Ishikawa (cell line): ENCODE data around the gene MACROD2.

Experiments
- CEBPB ChIP-seq: IDR thresholded peaks from 2 replicates; pipeline ENCODE4 v1.6.1; 2012
- CREB1 ChIP-seq: IDR thresholded peaks from 2 replicates; pipeline ENCODE4 v1.6.1; 2012; ENCODE audit warnings: low read depth
- EGR1 ChIP-seq: IDR thresholded peaks from 2 replicates; pipeline ENCODE4 v1.6.1; 2012
- EP300 ChIP-seq: IDR thresholded peaks from 2 replicates; pipeline ENCODE4 v1.6.1; 2012; ENCODE audit warnings: borderline replicate concordance
- FOXM1 ChIP-seq: IDR thresholded peaks from 2 replicates; pipeline ENCODE4 v1.6.1; 2012; ENCODE audit warnings: low read depth, borderline replicate concordance
- MAX ChIP-seq: IDR thresholded peaks from 2 replicates; pipeline ENCODE4 v1.6.1; 2012
- NFIC ChIP-seq: IDR thresholded peaks from 2 replicates; pipeline ENCODE4 v1.6.1; 2012
- RAD21 ChIP-seq: IDR thresholded peaks from 2 replicates; pipeline ENCODE4 v1.6.1; 2012; ENCODE audit warnings: low read depth
- REST ChIP-seq: IDR thresholded peaks from 2 replicates; pipeline ENCODE4 v1.6.1; 2012; ENCODE audit warnings: low read depth, mild to moderate bottlenecking
- TAF1 ChIP-seq: IDR thresholded peaks from 2 replicates; pipeline ENCODE4 v1.6.1; 2012; ENCODE audit warnings: low read depth, mild to moderate bottlenecking
- TCF12 ChIP-seq: IDR thresholded peaks from 2 replicates; pipeline ENCODE4 v1.6.1; 2012; ENCODE audit warnings: low read depth
- TEAD4 ChIP-seq: IDR thresholded peaks from 2 replicates; pipeline ENCODE4 v1.6.1; 2012
- USF1 ChIP-seq: IDR thresholded peaks from 2 replicates; pipeline ENCODE4 v1.6.1; 2012
- YY1 ChIP-seq: IDR thresholded peaks from 2 replicates; pipeline ENCODE4 v1.6.1; 2012; ENCODE audit warnings: low read depth
- ZBTB7A ChIP-seq: IDR thresholded peaks from 2 replicates; pipeline ENCODE4 v1.6.1; 2012; ENCODE audit warnings: low read depth

MACROD2 gene

GRCh38 chr20:14521436-14521835 lies 526.1 kb downstream of the MACROD2 start:
- no peak for TF ChIP-seq YY1
- no peak for TF ChIP-seq USF1
- no peak for TF ChIP-seq MAX
- TF ChIP-seq ZBTB7A, result no peak
- TF ChIP-seq TCF12, result no peak
- TF ChIP-seq CREB1, result no peak
- TF ChIP-seq CEBPB, result no peak

GRCh38 chr20:14522595-14522994 lies 527.3 kb downstream of the MACROD2 start:
- no peak for TF ChIP-seq CREB1
- TF ChIP-seq FOXM1, result no peak
- no peak for TF ChIP-seq MAX
- TF ChIP-seq RAD21, result no peak
- no peak for TF ChIP-seq TCF12
- TF ChIP-seq YY1, result no peak
- TF ChIP-seq TEAD4, result no peak

- no peak for TF ChIP-seq ZBTB7A
- TF ChIP-seq EP300, result no peak
- no peak for TF ChIP-seq TEAD4
- TF ChIP-seq USF1, result no peak
- no peak for TF ChIP-seq CREB1
- no peak for TF ChIP-seq FOXM1
- no peak for TF ChIP-seq RAD21
- TF ChIP-seq CEBPB, result no peak
- TF ChIP-seq NFIC, result no peak
- TF ChIP-seq TAF1, result no peak
- no peak for TF ChIP-seq TCF12
- no peak for TF ChIP-seq EGR1
- no peak for TF ChIP-seq YY1
- no peak for TF ChIP-seq MAX
- TF ChIP-seq REST, result no peak
Observed at GRCh38 chr20:14523090-14523489, 527.8 kb downstream of the MACROD2 start.

- no peak for TF ChIP-seq NFIC
- TF ChIP-seq REST, result no peak
- TF ChIP-seq MAX, result no peak
- TF ChIP-seq CREB1, result no peak
- TF ChIP-seq ZBTB7A, result no peak
- TF ChIP-seq RAD21, result no peak
- TF ChIP-seq TEAD4, result no peak
- TF ChIP-seq TCF12, result no peak
- TF ChIP-seq TAF1, result no peak
- TF ChIP-seq CEBPB, result no peak
- no peak for TF ChIP-seq USF1
- TF ChIP-seq EP300, result no peak
- no peak for TF ChIP-seq EGR1
- TF ChIP-seq YY1, result no peak
- no peak for TF ChIP-seq FOXM1
Observed at GRCh38 chr20:14525426-14525825, 530.1 kb downstream of the MACROD2 start.

GRCh38 chr20:14526891-14527290 lies 531.6 kb downstream of the MACROD2 start:
- TF ChIP-seq ZBTB7A (no peak), REST (no peak), TCF12 (no peak), TEAD4 (no peak), MAX (no peak), USF1 (no peak)
